ENCODE measurements around the gene PSORS1C2. TPM values are rescaled to one million over a fixed set of nuclear protein-coding genes. Genes with fewer than 3 reads are reported as not detected.

Gene PSORS1C2
- total RNA-seq, 1 donor from 2014 or later = not detected

GRCh38 chr6:31110825-31111582 is 27.9 kb downstream of the PSORS1C2 start:
- intact Hi-C loops (cut with DNase I) = no loop called here
- Histone ChIP-seq H3K27ac (no peak overlapping the region), H3K36me3 (no peaks in the 10 kb centered on the region), H3K4me3 (no peak overlapping the region), H3K27me3 (no peaks in the 10 kb centered on the region), H3K4me1 (peaks cover 29% of the 10 kb centered on the region), H3K9me3 (no peaks in the 10 kb centered on the region)
- DNase-seq (ENCODE audit: extremely low spot score in 2 of 2) = no peak
- TF ChIP-seq, protein P1, sequence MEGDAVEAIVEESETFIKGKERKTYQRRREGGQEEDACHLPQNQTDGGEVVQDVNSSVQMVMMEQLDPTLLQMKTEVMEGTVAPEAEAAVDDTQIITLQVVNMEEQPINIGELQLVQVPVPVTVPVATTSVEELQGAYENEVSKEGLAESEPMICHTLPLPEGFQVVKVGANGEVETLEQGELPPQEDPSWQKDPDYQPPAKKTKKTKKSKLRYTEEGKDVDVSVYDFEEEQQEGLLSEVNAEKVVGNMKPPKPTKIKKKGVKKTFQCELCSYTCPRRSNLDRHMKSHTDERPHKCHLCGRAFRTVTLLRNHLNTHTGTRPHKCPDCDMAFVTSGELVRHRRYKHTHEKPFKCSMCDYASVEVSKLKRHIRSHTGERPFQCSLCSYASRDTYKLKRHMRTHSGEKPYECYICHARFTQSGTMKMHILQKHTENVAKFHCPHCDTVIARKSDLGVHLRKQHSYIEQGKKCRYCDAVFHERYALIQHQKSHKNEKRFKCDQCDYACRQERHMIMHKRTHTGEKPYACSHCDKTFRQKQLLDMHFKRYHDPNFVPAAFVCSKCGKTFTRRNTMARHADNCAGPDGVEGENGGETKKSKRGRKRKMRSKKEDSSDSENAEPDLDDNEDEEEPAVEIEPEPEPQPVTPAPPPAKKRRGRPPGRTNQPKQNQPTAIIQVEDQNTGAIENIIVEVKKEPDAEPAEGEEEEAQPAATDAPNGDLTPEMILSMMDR (IDR thresholded peaks at IDR 0.05) = no peak
- TF ChIP-seq POLR2AphosphoS5 (IDR thresholded peaks at IDR 0.05; ENCODE audit: insufficient read depth in 1 of 2, low read depth in 1 of 2) = no peak
- TF ChIP-seq POLR2A (IDR thresholded peaks at IDR 0.05) = no peak

DNA sequence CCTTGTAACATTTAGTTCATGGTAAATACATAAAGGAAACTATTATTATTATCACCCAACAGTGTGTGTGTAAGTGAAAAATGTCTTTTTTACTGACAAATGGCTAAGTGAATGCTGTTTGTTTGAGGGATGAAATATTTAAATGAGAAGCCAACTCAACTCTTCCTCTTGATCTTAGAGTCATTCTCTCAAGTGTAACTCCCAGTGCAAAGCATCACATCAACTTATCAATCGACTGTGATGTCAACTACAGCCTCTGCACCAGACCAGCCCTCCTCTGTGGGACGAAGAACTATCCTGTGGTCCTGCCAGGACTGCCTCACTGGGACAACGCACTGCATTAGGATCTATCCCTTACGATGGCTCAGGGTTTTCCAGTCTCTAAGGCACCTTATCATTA is 31.8 kb downstream of the PSORS1C2 start:
- intact Hi-C loops (cut with DNase I) = no loop called here

GRCh38 chr6:31103136-31103535 is 35.7 kb downstream of the PSORS1C2 start:
- H3K4me1 ChIP-seq = no peaks in the 10 kb centered on the region
- DNase-seq (ENCODE audit: extremely low spot score in 2 of 2) = no peak
- no peaks in the 10 kb centered on the region for H3K9me3 ChIP-seq
- no peaks in the 10 kb centered on the region for H3K36me3 ChIP-seq
- no peak for TF ChIP-seq POLR2A (IDR thresholded peaks at IDR 0.05)
- TF ChIP-seq POLR2AphosphoS5 (IDR thresholded peaks at IDR 0.05; ENCODE audit: insufficient read depth in 1 of 2, low read depth in 1 of 2) = no peak
- TF ChIP-seq, protein P1 (IDR thresholded peaks at IDR 0.05) = no peak
- no peaks in the 10 kb centered on the region for H3K27me3 ChIP-seq
- intact Hi-C loops (cut with DNase I) = no loop called here
- no peak overlapping the region for H3K27ac ChIP-seq
- H3K4me3 ChIP-seq = no peak overlapping the region

More for the DNA sequence above, 31.8 kb downstream of the PSORS1C2 start:
- TF ChIP-seq POLR2AphosphoS5 (IDR thresholded peaks at IDR 0.05; ENCODE audit: insufficient read depth in 1 of 2, low read depth in 1 of 2) (no peak), POLR2A (IDR thresholded peaks at IDR 0.05) (no peak)
- TF ChIP-seq, protein P1 (IDR thresholded peaks at IDR 0.05) = no peak
- Histone ChIP-seq H3K27me3 (no peaks in the 10 kb centered on the region), H3K4me1 (no peaks in the 10 kb centered on the region), H3K4me3 (no peak overlapping the region), H3K27ac (no peak overlapping the region), H3K36me3 (no peaks in the 10 kb centered on the region), H3K9me3 (no peaks in the 10 kb centered on the region)
- no peak for DNase-seq (ENCODE audit: extremely low spot score in 2 of 2)

GRCh38 chr6:31098449-31098938 is 40.4 kb downstream of the PSORS1C2 start:
- no peaks in the 10 kb centered on the region for H3K36me3 ChIP-seq
- TF ChIP-seq, protein P1 (IDR thresholded peaks at IDR 0.05) = no peak
- no peak for TF ChIP-seq POLR2AphosphoS5 (IDR thresholded peaks at IDR 0.05; ENCODE audit: insufficient read depth in 1 of 2, low read depth in 1 of 2)
- no peak for TF ChIP-seq POLR2A (IDR thresholded peaks at IDR 0.05)
- no peak overlapping the region for H3K4me3 ChIP-seq
- H3K4me1 ChIP-seq = peaks cover 12% of the 10 kb centered on the region
- no peaks in the 10 kb centered on the region for H3K27me3 ChIP-seq
- DNase-seq (ENCODE audit: extremely low spot score in 2 of 2) = no peak
- H3K9me3 ChIP-seq = no peaks in the 10 kb centered on the region
- no peak overlapping the region for H3K27ac ChIP-seq
- intact Hi-C loops (cut with DNase I) = no loop called here

GRCh38 chr6:31096656-31097055 is 42.2 kb downstream of the PSORS1C2 start:
- Histone ChIP-seq H3K4me1 (peaks cover 12% of the 10 kb centered on the region), H3K36me3 (no peaks in the 10 kb centered on the region), H3K27ac (no peak overlapping the region), H3K4me3 (no peak overlapping the region), H3K9me3 (no peaks in the 10 kb centered on the region), H3K27me3 (no peaks in the 10 kb centered on the region)
- TF ChIP-seq POLR2AphosphoS5 (IDR thresholded peaks at IDR 0.05; ENCODE audit: insufficient read depth in 1 of 2, low read depth in 1 of 2) = no peak
- TF ChIP-seq, protein P1 (IDR thresholded peaks at IDR 0.05) = no peak
- TF ChIP-seq POLR2A (IDR thresholded peaks at IDR 0.05) = no peak
- intact Hi-C loops (cut with DNase I) = no loop called here
- no peak for DNase-seq (ENCODE audit: extremely low spot score in 2 of 2)

Data from vagina (tissue), 2 donors.